IMR-90 (cell line): ENCODE measurements around the gene PLEKHO2. TPM values are rescaled to one million over a fixed set of nuclear protein-coding genes. Genes with fewer than 3 reads are reported as not detected.
"Not testable (repeated sequence)": the region's sequence is repeated elsewhere in the genome, so short reads cannot be mapped to it uniquely, and the experiment has no call there.

Experiments
- ATAC-seq: fragments of 200-7000 bp; cut with Tn5 transposase; 2 replicates; pipeline ENCODE4 v1.9.1; 2020; ENCODE audit warnings: low read depth, mild to moderate bottlenecking, moderate library complexity
- BruUV-seq: library from RNA; stranded (reverse); fragments of 400-500 nt; replicated peaks from 2 replicates; lab custom pipeline; 2021; lab: Mats Ljungman, UMichigan
- CTCF ChIA-PET: fragments of 300-600 bp; formaldehyde crosslinking; extraction: SDS; loops from one replicate; lab custom pipeline; 2021; ENCODE audit warnings: antibody characterized with exemption; lab: Yijun Ruan, JAX
- POLR2A ChIA-PET: fragments of 300-600 bp; sonication (Branson Sonifier 250); formaldehyde crosslinking; loops from one replicate; lab custom pipeline; 2022; ENCODE audit warnings: antibody characterized with exemption; ENCODE audit not compliant: unreplicated experiment; lab: Charles Lee
- DNase-seq: peaks from one replicate; pipeline ENCODE4 v3.0.0; 2013
- H2AFZ ChIP-seq: replicated peaks from 2 replicates; pipeline ENCODE3; 2013; ENCODE audit warnings: low read length, mild to moderate bottlenecking; ENCODE audit not compliant: poor library complexity
- H2AK5ac ChIP-seq: 2 replicates; pipeline ENCODE4 v1.6.1; 2013; ENCODE audit warnings: low read depth, low read length, inconsistent platforms
- H2AK9ac ChIP-seq: replicated peaks from 2 replicates; pipeline ENCODE3; 2013; ENCODE audit warnings: mild to moderate bottlenecking, low read depth, low read length, moderate library complexity; ENCODE audit not compliant: poor library complexity
- H2BK120ac ChIP-seq: 2 replicates; pipeline ENCODE4 v1.6.1; 2013; ENCODE audit warnings: low read depth, low read length, inconsistent platforms
- H2BK15ac ChIP-seq: 3 replicates; pipeline ENCODE4 v1.6.1; 2013; ENCODE audit warnings: low read depth, low read length, inconsistent platforms
- H2BK20ac ChIP-seq: 2 replicates; pipeline ENCODE4 v1.6.1; 2013; ENCODE audit warnings: low read depth, mild to moderate bottlenecking, inconsistent platforms, low read length, moderate library complexity
- H2BK5ac ChIP-seq: 2 replicates; pipeline ENCODE4 v1.6.1; 2013; ENCODE audit warnings: mild to moderate bottlenecking, low read depth, low read length, inconsistent platforms; ENCODE audit not compliant: poor library complexity, severe bottlenecking
- H3K14ac ChIP-seq: replicated peaks from 2 replicates; pipeline ENCODE4 v1.6.1; 2013; ENCODE audit warnings: low read depth, low read length, inconsistent platforms
- H3K18ac ChIP-seq: 2 replicates; pipeline ENCODE4 v1.6.1; 2013; ENCODE audit warnings: low read depth, low read length, control low read depth
- H3K23ac ChIP-seq: 2 replicates; pipeline ENCODE4 v1.6.1; 2013; ENCODE audit warnings: low read depth, low read length, inconsistent platforms
- H3K27ac ChIP-seq: 2 replicates; pipeline ENCODE4 v1.5.1; 2013; ENCODE audit warnings: mild to moderate bottlenecking, control low read depth, low read length; ENCODE audit not compliant: insufficient read depth
- H3K27me3 ChIP-seq: 2 replicates; pipeline ENCODE4 v1.6.1; 2013; ENCODE audit warnings: low read length; ENCODE audit not compliant: control insufficient read depth, insufficient read depth
- H3K36me3 ChIP-seq: 2 replicates; pipeline ENCODE4 v1.6.1; 2013; ENCODE audit warnings: low read length, mixed read lengths; ENCODE audit not compliant: control insufficient read depth, insufficient read depth
- H3K4ac ChIP-seq: 2 replicates; pipeline ENCODE4 v1.6.1; 2013; ENCODE audit warnings: low read depth, low read length, inconsistent platforms
- H3K4me1 ChIP-seq: 2 replicates; pipeline ENCODE4 v1.6.1; 2013; ENCODE audit warnings: low read length, mixed read lengths; ENCODE audit not compliant: control insufficient read depth, insufficient read depth
- H3K4me2 ChIP-seq: 2 replicates; pipeline ENCODE4 v1.6.1; 2013; ENCODE audit warnings: low read depth, mild to moderate bottlenecking, control low read depth, low read length, moderate library complexity
- H3K4me3 ChIP-seq: 2 replicates; pipeline ENCODE4 v1.5.1; 2013; ENCODE audit warnings: low read depth, mild to moderate bottlenecking, control low read depth, low read length, moderate library complexity; ENCODE audit not compliant: insufficient read depth
- H3K56ac ChIP-seq: 2 replicates; pipeline ENCODE4 v1.6.1; 2013; ENCODE audit warnings: low read length, inconsistent platforms; ENCODE audit not compliant: insufficient read depth; ENCODE audit errors: extremely low read depth
- H3K79me1 ChIP-seq, 2 experiments: 2 replicates each; pipeline ENCODE4 v1.6.1; 2013; ENCODE audit warnings: low read length in 2 of 2, inconsistent platforms in 1 of 2, low read depth in 1 of 2
- H3K9ac ChIP-seq: 2 replicates; pipeline ENCODE4 v1.6.1; 2013; ENCODE audit warnings: low read depth, low read length, control low read depth
- H3K9me1 ChIP-seq: 2 replicates; pipeline ENCODE4 v1.6.1; 2013; ENCODE audit warnings: low read length, inconsistent platforms; ENCODE audit not compliant: insufficient read depth
- H3K9me3 ChIP-seq: 2 replicates; pipeline ENCODE4 v1.6.1; 2013; ENCODE audit warnings: low read length; ENCODE audit not compliant: control insufficient read depth, insufficient read depth
- H4K20me1 ChIP-seq: 2 replicates; pipeline ENCODE4 v1.6.1; 2013; ENCODE audit warnings: low read length, inconsistent platforms; ENCODE audit not compliant: insufficient read depth
- H4K5ac ChIP-seq: 2 replicates; pipeline ENCODE4 v1.6.1; 2013; ENCODE audit warnings: mild to moderate bottlenecking, low read depth, low read length, control low read depth
- H4K8ac ChIP-seq, 2 experiments: 2 replicates each; pipeline ENCODE4 v1.6.1; 2013; ENCODE audit warnings: low read depth in 2 of 2, low read length in 2 of 2, control low read depth in 1 of 2, inconsistent platforms in 1 of 2
- H4K91ac ChIP-seq: 2 replicates; pipeline ENCODE4 v1.6.1; 2013; ENCODE audit warnings: low read depth, low read length, inconsistent platforms; ENCODE audit not compliant: insufficient read depth
- CEBPB ChIP-seq: IDR thresholded peaks from 2 replicates; pipeline ENCODE4 v1.6.1; 2012; ENCODE audit warnings: low read depth, low read length, improper control_type of control experiment
- WGBS, 2 experiments: methylation state at CpG; one replicate each; pipeline versions ENCODE4 v1.1.5 to v1.1.7; 2013; ENCODE audit warnings: missing lambda C conversion rate in 2 of 2; ENCODE audit not compliant: insufficient read length in 1 of 2; ENCODE audit errors: extremely low coverage in 2 of 2; 5-methylcytosine and 5-hydroxymethylcytosine counted together
- dilution Hi-C: fragments of 300-500 bp; cut with HindIII; formaldehyde crosslinking; loops from one replicate; pipeline ENCODE4 v1.14.3; 2018; ENCODE audit warnings: low sequenced_read_pairs; ENCODE audit not compliant: unreplicated experiment
- in situ Hi-C: fragments of 300-500 bp; cut with MboI; formaldehyde crosslinking; loops from 3 replicates; pipeline ENCODE4 v1.14.3; 2019; ENCODE audit warnings: low sequenced_read_pairs, inconsistent platforms, mixed read lengths
- intact Hi-C: fragments of 100-400 bp; cut with micrococcal nuclease; formaldehyde crosslinking; loops from 2 replicates; pipeline ENCODE4 v1.10.0; 2022
- polyA plus RNA-seq, 3 experiments: library from polyadenylated mRNA; depleted of rRNA; stranded (reverse); fragments of >200 nt; gene quantifications; 2 replicates each; pipeline ENCODE4 v1.2.3, GENCODE V29; 2012; ENCODE audit warnings: low replicate concordance in 1 of 3
- total RNA-seq: library from RNA; depleted of rRNA; stranded (reverse); fragments of >200 nt; gene quantifications from 2 replicates; pipeline ENCODE4 v1.2.3, GENCODE V29; 2012

Gene PLEKHO2
- total and polyA plus RNA-seq, 2 of the 4 experiments (the other 2 are of a cell fraction) = 19.0 to 22.5 TPM

GRCh38 chr15:64814965-64815364 is 26.8 kb upstream of the PLEKHO2 start:
- H3K14ac ChIP-seq, BruUV-seq, H3K36me3 ChIP-seq, DNase-seq, dilution Hi-C loops, H2AK9ac ChIP-seq, H3K27me3 ChIP-seq, H3K4me3 ChIP-seq, H3K27ac ChIP-seq, H3K4me2 ChIP-seq, H2AFZ ChIP-seq, POLR2A ChIA-PET, H3K79me1 ChIP-seq, H3K9me1 ChIP-seq, H4K20me1 ChIP-seq, H2BK5ac ChIP-seq, H3K56ac ChIP-seq, H3K4me1 ChIP-seq, H3K4ac ChIP-seq, H4K91ac ChIP-seq, H3K9me3 ChIP-seq, H3K23ac ChIP-seq, H2BK15ac ChIP-seq, H4K8ac ChIP-seq, intact Hi-C loops, H2BK20ac ChIP-seq, H2BK120ac ChIP-seq, ATAC-seq, H4K5ac ChIP-seq, H2AK5ac ChIP-seq, H3K18ac ChIP-seq, H3K9ac ChIP-seq: not testable (repeated sequence)
- no CpG with 5 or more reads among the region's 4 CpGs for WGBS, 2 experiments
- CTCF ChIA-PET = interaction anchor here (0.6 kb wide), 1 partner anchor 571 kb away, joined by 5 read pairs; no protein-coding TSS in a partner anchor
- TF ChIP-seq CEBPB = peak; percentile 67
- in situ Hi-C loops = loop anchor here (5.0 kb wide), 1 partner anchor 83 kb away; no protein-coding TSS in a partner anchor
